H9 (cell line): ENCODE measurements around the gene PRTN3. TPM values are rescaled to one million over a fixed set of nuclear protein-coding genes. Genes with fewer than 3 reads are reported as not detected.

Experiments
- DNase-seq: peaks from one replicate; pipeline ENCODE4 v3.0.0-alpha.2; 2017
- H2AFZ ChIP-seq: one replicate; pipeline ENCODE4 v1.6.1; 2013; ENCODE audit warnings: mild to moderate bottlenecking, low read length, control low read depth, moderate library complexity
- H2AK5ac ChIP-seq: 2 replicates; pipeline ENCODE4 v1.6.1; 2013; ENCODE audit warnings: low read length, control low read depth, mixed read lengths; ENCODE audit not compliant: insufficient read length
- H2BK120ac ChIP-seq: one replicate; pipeline ENCODE4 v1.6.1; 2013; ENCODE audit warnings: low read depth, mild to moderate bottlenecking, low read length, control low read depth, inconsistent platforms; ENCODE audit not compliant: poor library complexity, severe bottlenecking
- H2BK12ac ChIP-seq: 2 replicates; pipeline ENCODE4 v1.6.1; 2013; ENCODE audit warnings: low read length, control low read depth, mixed read lengths, low read depth; ENCODE audit not compliant: insufficient read length
- H2BK15ac ChIP-seq: 2 replicates; pipeline ENCODE4 v1.6.1; 2013; ENCODE audit warnings: low read depth, low read length, control low read depth
- H2BK20ac ChIP-seq: one replicate; pipeline ENCODE4 v1.6.1; 2013; ENCODE audit warnings: low read depth, mild to moderate bottlenecking, low read length, control low read depth, inconsistent platforms; ENCODE audit not compliant: poor library complexity, severe bottlenecking
- H2BK5ac ChIP-seq: 2 replicates; pipeline ENCODE4 v1.6.1; 2013; ENCODE audit warnings: low read length, control low read depth, mixed read lengths; ENCODE audit not compliant: insufficient read length
- H3K14ac ChIP-seq: 2 replicates; pipeline ENCODE4 v1.6.1; 2013; ENCODE audit warnings: low read length, control low read depth; ENCODE audit not compliant: insufficient read depth
- H3K18ac ChIP-seq: 2 replicates; pipeline ENCODE4 v1.6.1; 2013; ENCODE audit warnings: low read depth, mild to moderate bottlenecking, mixed read lengths, low read length, control low read depth; ENCODE audit not compliant: insufficient read length
- H3K23ac ChIP-seq: 2 replicates; pipeline ENCODE4 v1.6.1; 2013; ENCODE audit warnings: low read length, control low read depth, mixed read lengths, low read depth; ENCODE audit not compliant: insufficient read length
- H3K23me2 ChIP-seq: 2 replicates; pipeline ENCODE4 v1.6.1; 2013; ENCODE audit warnings: low read depth, mild to moderate bottlenecking, mixed read lengths, low read length, control low read depth; ENCODE audit not compliant: insufficient read length, poor library complexity, severe bottlenecking
- H3K27ac ChIP-seq: 2 replicates; pipeline ENCODE4 v1.5.1; 2013; ENCODE audit warnings: low read length, control low read depth, mixed read lengths, low read depth; ENCODE audit not compliant: insufficient read length
- H3K27me3 ChIP-seq: 2 replicates; pipeline ENCODE4 v1.6.1; 2013; ENCODE audit warnings: low read length, control low read depth, inconsistent platforms; ENCODE audit not compliant: insufficient read depth
- H3K4ac ChIP-seq: 2 replicates; pipeline ENCODE4 v1.6.1; 2013; ENCODE audit warnings: low read depth, mild to moderate bottlenecking, control low read depth, inconsistent platforms, low read length, moderate library complexity
- H3K4me1 ChIP-seq: 2 replicates; pipeline ENCODE4 v1.6.1; 2013; ENCODE audit warnings: low read length, control low read depth, inconsistent platforms; ENCODE audit not compliant: insufficient read depth
- H3K4me2 ChIP-seq: 2 replicates; pipeline ENCODE4 v1.6.1; 2013; ENCODE audit warnings: low read length, control low read depth, mixed read lengths; ENCODE audit not compliant: insufficient read length, insufficient read depth
- H3K56ac ChIP-seq: 2 replicates; pipeline ENCODE4 v1.6.1; 2013; ENCODE audit warnings: low read depth, mild to moderate bottlenecking, mixed read lengths, low read length, control low read depth; ENCODE audit not compliant: insufficient read length
- H3K79me1 ChIP-seq: 2 replicates; pipeline ENCODE4 v1.6.1; 2013; ENCODE audit warnings: low read depth, mild to moderate bottlenecking, moderate library complexity, low read length, control low read depth, inconsistent platforms; ENCODE audit not compliant: insufficient read depth, poor library complexity, severe bottlenecking
- H3K79me2 ChIP-seq: 2 replicates; pipeline ENCODE4 v1.6.1; 2013; ENCODE audit warnings: low read length, control low read depth, inconsistent platforms; ENCODE audit not compliant: insufficient read depth
- H3K9ac ChIP-seq: 2 replicates; pipeline ENCODE4 v1.6.1; 2013; ENCODE audit warnings: low read length, control low read depth, mixed read lengths; ENCODE audit not compliant: insufficient read length; ENCODE audit errors: extremely low read depth
- H3K9me3 ChIP-seq: one replicate; pipeline ENCODE4 v1.6.1; 2013; ENCODE audit warnings: low read depth, low read length, inconsistent platforms; ENCODE audit not compliant: control insufficient read depth
- H3T11ph ChIP-seq: one replicate; pipeline ENCODE4 v1.6.1; 2013; ENCODE audit warnings: mild to moderate bottlenecking, low read length, control low read depth, inconsistent platforms
- H4K20me1 ChIP-seq: one replicate; pipeline ENCODE4 v1.6.1; 2013; ENCODE audit not compliant: control insufficient read depth, insufficient read length, insufficient read depth
- H4K5ac ChIP-seq: 2 replicates; pipeline ENCODE4 v1.6.1; 2013; ENCODE audit warnings: low read depth, mild to moderate bottlenecking, mixed read lengths, low read length, control low read depth; ENCODE audit not compliant: insufficient read length
- H4K8ac ChIP-seq: replicated peaks from 2 replicates; pipeline ENCODE4 v1.6.1; 2013; ENCODE audit warnings: low read length, control low read depth, mixed read lengths, low read depth; ENCODE audit not compliant: insufficient read length
- H4K91ac ChIP-seq: 2 replicates; pipeline ENCODE4 v1.6.1; 2013; ENCODE audit warnings: low read depth, mild to moderate bottlenecking, moderate library complexity, mixed read lengths, low read length, control low read depth; ENCODE audit not compliant: insufficient read length
- H3K27ac Mint-ChIP-seq, 3 experiments: 2 replicates in 2 of 3; 3 replicates in 1 of 3; pipeline ENCODE4 v1.8.0; 2020 to 2021; ENCODE audit warnings: mixed read lengths in 3 of 3, mild to moderate bottlenecking in 1 of 3, moderate library complexity in 1 of 3
- H3K27me3 Mint-ChIP-seq: 2 replicates; pipeline ENCODE4 v1.8.0; 2021; ENCODE audit warnings: low read depth, mild to moderate bottlenecking, moderate library complexity, mixed read lengths
- H3K36me3 Mint-ChIP-seq, 3 experiments: 2 replicates in 2 of 3; 3 replicates in 1 of 3; pipeline ENCODE4 v1.8.0; 2020 to 2021; ENCODE audit warnings: low read depth in 3 of 3, mixed read lengths in 3 of 3; ENCODE audit not compliant: insufficient read depth in 1 of 3
- H3K4me1 Mint-ChIP-seq, 2 experiments: 2 replicates each; pipeline ENCODE4 v1.8.0; 2020; ENCODE audit warnings: mixed read lengths in 2 of 2
- H3K4me3 Mint-ChIP-seq, 2 experiments: 2 replicates in 1 of 2; 3 replicates in 1 of 2; pipeline ENCODE4 v1.8.0; 2020 to 2021; ENCODE audit warnings: mild to moderate bottlenecking in 2 of 2, mixed read lengths in 2 of 2, moderate library complexity in 1 of 2
- H3K9me3 Mint-ChIP-seq, 2 experiments: 2 replicates in 1 of 2; 3 replicates in 1 of 2; pipeline ENCODE4 v1.8.0; 2020; ENCODE audit warnings: mild to moderate bottlenecking in 2 of 2, mixed read lengths in 2 of 2, moderate library complexity in 1 of 2
- WGBS: extraction: QIAGEN DNeasy Blood & Tissue Kit; methylation state at CpG from one replicate; pipeline ENCODE4 v1.1.7; 2013; ENCODE audit warnings: missing lambda C conversion rate, low lambda C conversion rate, mixed read lengths; ENCODE audit not compliant: insufficient read length; ENCODE audit errors: extremely low coverage; 5-methylcytosine and 5-hydroxymethylcytosine counted together
- total RNA-seq: library from RNA; stranded (reverse); gene quantifications from 2 replicates; pipeline ENCODE4 v1.2.1, GENCODE V29; 2021
- TF ChIP-seq, protein P1 (sequence below): fragments of 200-600 bp; sonication (generic); conservative IDR thresholded peaks from 3 replicates; pipeline ENCODE4 v1.8.0; 2021; ENCODE audit warnings: antibody characterized with exemption, mild to moderate bottlenecking

The PRTN3 gene
- total RNA-seq, 1 experiment from 2014 or later, result 0.31 TPM

DNA sequence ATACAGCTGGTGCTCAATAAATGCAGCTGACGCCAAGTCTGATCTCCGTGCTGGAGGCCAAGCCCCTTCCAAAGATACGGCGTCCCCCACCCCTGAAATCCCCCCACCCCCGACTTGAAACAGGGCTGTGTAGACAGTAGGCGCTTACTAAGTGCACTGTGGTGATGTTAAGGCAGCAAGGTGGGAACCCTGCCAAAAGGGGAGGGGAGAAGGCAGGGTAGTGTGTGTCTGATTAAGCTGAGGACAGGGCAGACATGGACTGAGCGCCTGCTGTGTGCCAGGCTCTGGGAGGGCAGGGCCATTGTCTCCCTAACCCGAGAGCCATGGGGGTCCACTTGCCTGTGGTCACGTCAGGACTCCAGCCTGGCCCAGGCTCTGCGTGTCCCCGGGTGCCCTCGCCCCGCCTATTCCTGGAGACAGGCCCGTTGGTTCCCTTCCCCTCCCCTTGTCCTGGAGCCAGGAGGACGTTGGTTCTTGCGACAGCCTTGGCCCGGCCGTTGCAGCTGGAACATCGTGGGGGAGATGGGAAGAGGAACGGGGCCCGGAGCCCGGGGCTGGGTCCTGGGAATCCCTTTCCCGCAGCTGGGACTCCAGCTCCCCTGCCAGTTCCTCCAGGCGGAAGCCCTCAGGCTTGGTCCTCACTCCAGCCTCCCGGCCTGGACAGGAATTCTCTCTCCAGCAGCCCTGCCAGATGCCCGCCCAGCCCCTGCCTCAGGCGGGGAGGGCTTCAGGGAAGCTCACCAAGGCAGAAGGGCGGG lies 9.6 kb downstream of the PRTN3 start:
- Histone ChIP-seq H3K27me3 (no peaks in the 10 kb centered on the region), H3K23ac (no peak overlapping the region), H2BK120ac (no peak overlapping the region), H4K91ac (no peak overlapping the region), H2BK20ac (no peak overlapping the region), H3K79me2 (no peaks in the 10 kb centered on the region), H3K4ac (no peak overlapping the region), H2AK5ac (no peak overlapping the region), H3K56ac (no peak overlapping the region), H4K5ac (no peak overlapping the region), H2BK5ac (no peak overlapping the region), H3K4me2 (no peak overlapping the region), H3K79me1 (no peaks in the 10 kb centered on the region), H3K18ac (no peak overlapping the region), H3K27ac (no peak overlapping the region), H2BK15ac (no peak overlapping the region), H3K4me1 (no peaks in the 10 kb centered on the region), H4K20me1 (no peaks in the 10 kb centered on the region), H3K9ac (no peak overlapping the region), H2AFZ (no peak overlapping the region), H3K14ac (no peak overlapping the region), H2BK12ac (no peak overlapping the region), H3T11ph (no peak overlapping the region), H3K9me3 (no peaks in the 10 kb centered on the region), H3K23me2 (no peaks in the 10 kb centered on the region), H4K8ac (no peak overlapping the region)
- Mint-ChIP-seq H3K4me1 (peaks cover 2 to 9% of the 10 kb centered on the region in 2 experiments; a peak in 2 of 4 replicates), H3K9me3 (no peaks in the 10 kb centered on the region; a peak in 1 of 5 replicates), H3K27me3 (peaks cover 26% of the 10 kb centered on the region), H3K27ac (no peak overlapping the region), H3K36me3 (no peaks in the 10 kb centered on the region), H3K4me3 (no peak overlapping the region)
- WGBS, result no CpG with 5 or more reads among the region's 28 CpGs
- peak; percentile 42 for DNase-seq
- TF ChIP-seq, protein P1, sequence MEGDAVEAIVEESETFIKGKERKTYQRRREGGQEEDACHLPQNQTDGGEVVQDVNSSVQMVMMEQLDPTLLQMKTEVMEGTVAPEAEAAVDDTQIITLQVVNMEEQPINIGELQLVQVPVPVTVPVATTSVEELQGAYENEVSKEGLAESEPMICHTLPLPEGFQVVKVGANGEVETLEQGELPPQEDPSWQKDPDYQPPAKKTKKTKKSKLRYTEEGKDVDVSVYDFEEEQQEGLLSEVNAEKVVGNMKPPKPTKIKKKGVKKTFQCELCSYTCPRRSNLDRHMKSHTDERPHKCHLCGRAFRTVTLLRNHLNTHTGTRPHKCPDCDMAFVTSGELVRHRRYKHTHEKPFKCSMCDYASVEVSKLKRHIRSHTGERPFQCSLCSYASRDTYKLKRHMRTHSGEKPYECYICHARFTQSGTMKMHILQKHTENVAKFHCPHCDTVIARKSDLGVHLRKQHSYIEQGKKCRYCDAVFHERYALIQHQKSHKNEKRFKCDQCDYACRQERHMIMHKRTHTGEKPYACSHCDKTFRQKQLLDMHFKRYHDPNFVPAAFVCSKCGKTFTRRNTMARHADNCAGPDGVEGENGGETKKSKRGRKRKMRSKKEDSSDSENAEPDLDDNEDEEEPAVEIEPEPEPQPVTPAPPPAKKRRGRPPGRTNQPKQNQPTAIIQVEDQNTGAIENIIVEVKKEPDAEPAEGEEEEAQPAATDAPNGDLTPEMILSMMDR, result no peak
